PC-3 (cell line): ENCODE results near the gene STAM. TPM values are rescaled to one million over a fixed set of nuclear protein-coding genes. Genes with fewer than 3 reads are reported as not detected.

Experiments
- ATAC-seq: fragments of 200-7000 bp; cut with Tn5 transposase; 2 replicates; pipeline ENCODE4 v1.9.1; 2020; ENCODE audit warnings: mild to moderate bottlenecking, moderate library complexity
- BruUV-seq: library from RNA; stranded (reverse); fragments of 400-500 nt; replicated peaks from 2 replicates; lab custom pipeline; 2021; lab: Mats Ljungman, UMichigan
- CTCF ChIA-PET: fragments of 300-600 bp; sonication (Branson Sonifier 250); formaldehyde crosslinking; loops from one replicate; lab custom pipeline; 2022; ENCODE audit warnings: antibody characterized with exemption; lab: Charles Lee
- POLR2A ChIA-PET: fragments of 300-600 bp; sonication (Branson Sonifier 250); formaldehyde crosslinking; loops from one replicate; lab custom pipeline; 2022; ENCODE audit warnings: antibody characterized with exemption; ENCODE audit not compliant: unreplicated experiment; lab: Charles Lee
- DNase-seq: peaks from one replicate; pipeline ENCODE4 v3.0.0-alpha.2; 2015
- H2AFZ ChIP-seq: fragments of 300-600 bp; sonication (generic); 2 replicates; pipeline ENCODE4 v1.6.0; 2016; ENCODE audit warnings: antibody characterized with exemption, low read length
- H3F3A ChIP-seq: fragments of 300-600 bp; sonication (generic); one replicate; pipeline ENCODE4 v1.6.0; 2017; ENCODE audit warnings: antibody characterized with exemption, low read length, control low read depth, mild to moderate bottlenecking; ENCODE audit not compliant: unreplicated experiment
- H3K27ac ChIP-seq: fragments of 300-600 bp; sonication (generic); 2 replicates; pipeline ENCODE4 v1.5.1; 2016; ENCODE audit warnings: mild to moderate bottlenecking, low read length
- H3K27me3 ChIP-seq: fragments of 300-600 bp; sonication (generic); 2 replicates; pipeline ENCODE4 v1.6.1; 2016; ENCODE audit warnings: low read length, mixed read lengths
- H3K36me3 ChIP-seq: fragments of 300-600 bp; sonication (generic); 2 replicates; pipeline ENCODE4 v1.6.1; 2016; ENCODE audit warnings: low read depth, mixed run types, low read length, mixed read lengths
- H3K4me1 ChIP-seq: fragments of 300-600 bp; sonication (generic); 2 replicates; pipeline ENCODE4 v1.5.1; 2016; ENCODE audit warnings: low read length; ENCODE audit not compliant: insufficient read depth
- H3K4me2 ChIP-seq: fragments of 300-600 bp; sonication (generic); 2 replicates; pipeline ENCODE4 v1.6.0; 2016; ENCODE audit warnings: low read length
- H3K4me3 ChIP-seq: fragments of 300-600 bp; sonication (generic); 2 replicates; pipeline ENCODE4 v1.5.1; 2016; ENCODE audit warnings: mild to moderate bottlenecking, low read length, mixed read lengths
- H3K79me2 ChIP-seq: fragments of 300-600 bp; sonication (generic); 2 replicates; pipeline ENCODE4 v1.6.1; 2017; ENCODE audit warnings: low read length, mixed read lengths
- H3K9ac ChIP-seq: fragments of 300-600 bp; sonication (generic); 2 replicates; pipeline ENCODE4 v1.6.0; 2016; ENCODE audit warnings: mild to moderate bottlenecking, low read length
- H3K9me2 ChIP-seq: fragments of 300-600 bp; sonication (generic); replicated peaks from 2 replicates; pipeline ENCODE4 v1.6.1; 2016; ENCODE audit warnings: mixed run types, low read length, mixed read lengths
- H3K9me3 ChIP-seq: fragments of 300-600 bp; sonication (generic); 2 replicates; pipeline ENCODE4 v1.6.1; 2016; ENCODE audit warnings: low read length, mixed read lengths
- H4K20me1 ChIP-seq: fragments of 300-600 bp; sonication (generic); 2 replicates; pipeline ENCODE4 v1.6.1; 2016; ENCODE audit warnings: low read length, mixed read lengths
- EZH2 ChIP-seq: fragments of 300-600 bp; sonication (generic); IDR thresholded peaks from one replicate; pipeline ENCODE4 v1.6.1; 2017; ENCODE audit warnings: antibody characterized with exemption, mild to moderate bottlenecking, low read length; ENCODE audit not compliant: unreplicated experiment
- EZH2phosphoT487 ChIP-seq: fragments of 300-600 bp; sonication (generic); IDR thresholded peaks from 2 replicates; pipeline ENCODE4 v1.6.1; 2018; ENCODE audit warnings: mild to moderate bottlenecking, antibody characterized with exemption, low read length, borderline replicate concordance
- intact Hi-C: fragments of 100-400 bp; cut with micrococcal nuclease; formaldehyde crosslinking; loops from 2 replicates; pipeline ENCODE4 v1.9.0; 2023
- total RNA-seq: library from RNA; depleted of rRNA; stranded (reverse); fragments of >200 nt; gene quantifications from 2 replicates; pipeline ENCODE4 v1.2.3, GENCODE V29; 2014
- TF ChIP-seq, protein P1 (sequence below): fragments of 300-600 bp; sonication (generic); conservative IDR thresholded peaks from 2 replicates; pipeline ENCODE4 v1.5.1; 2017; ENCODE audit warnings: antibody characterized with exemption, low read depth, mild to moderate bottlenecking, low read length

The STAM gene
- total RNA-seq, 1 experiment from 2014 or later, result 7.8 TPM

DNA sequence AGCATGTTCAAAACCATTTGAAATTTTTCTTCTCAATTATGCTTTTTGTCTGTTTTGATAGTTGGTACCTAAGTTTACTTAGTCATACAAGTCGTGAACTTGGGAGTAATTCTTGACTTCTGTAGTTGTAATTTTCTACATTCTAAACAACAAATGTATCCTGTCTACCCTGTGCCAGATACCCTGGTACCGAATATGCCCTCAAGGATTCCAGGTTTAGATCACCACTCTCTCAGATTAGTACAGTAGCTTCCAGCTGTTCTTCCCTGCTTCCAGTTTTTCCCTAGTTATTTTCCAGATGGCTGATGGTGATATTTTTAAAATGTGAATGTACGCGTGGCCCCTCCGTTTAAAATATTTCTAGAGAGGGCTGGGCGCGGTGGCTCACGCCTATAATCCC, 6.5 kb downstream of the STAM start:
- Histone ChIP-seq H3K36me3 (peaks cover 12% of the 10 kb centered on the region), H3K27ac (no peak overlapping the region), H4K20me1 (0 out of 2 replicates have a peak, but pooled peaks cover 3% of the 10 kb centered on the region), H3F3A (no peaks in the 10 kb centered on the region), H3K27me3 (no peaks in the 10 kb centered on the region), H3K9me2 (no peaks in the 10 kb centered on the region), H3K4me3 (no peak overlapping the region), H3K4me1 (peaks cover 14% of the 10 kb centered on the region; the same call in 1 of the 2 replicates), H3K9ac (no peak overlapping the region), H3K9me3 (no peaks in the 10 kb centered on the region), H2AFZ (no peak overlapping the region), H3K79me2 (peaks cover 98% of the 10 kb centered on the region), H3K4me2 (no peak overlapping the region)
- BruUV-seq, result no TSS peak
- CTCF ChIA-PET, result no interaction called here
- POLR2A ChIA-PET, result no interaction called here
- TF ChIP-seq EZH2 (no peak), EZH2phosphoT487 (no peak)
- TF ChIP-seq, protein P1, sequence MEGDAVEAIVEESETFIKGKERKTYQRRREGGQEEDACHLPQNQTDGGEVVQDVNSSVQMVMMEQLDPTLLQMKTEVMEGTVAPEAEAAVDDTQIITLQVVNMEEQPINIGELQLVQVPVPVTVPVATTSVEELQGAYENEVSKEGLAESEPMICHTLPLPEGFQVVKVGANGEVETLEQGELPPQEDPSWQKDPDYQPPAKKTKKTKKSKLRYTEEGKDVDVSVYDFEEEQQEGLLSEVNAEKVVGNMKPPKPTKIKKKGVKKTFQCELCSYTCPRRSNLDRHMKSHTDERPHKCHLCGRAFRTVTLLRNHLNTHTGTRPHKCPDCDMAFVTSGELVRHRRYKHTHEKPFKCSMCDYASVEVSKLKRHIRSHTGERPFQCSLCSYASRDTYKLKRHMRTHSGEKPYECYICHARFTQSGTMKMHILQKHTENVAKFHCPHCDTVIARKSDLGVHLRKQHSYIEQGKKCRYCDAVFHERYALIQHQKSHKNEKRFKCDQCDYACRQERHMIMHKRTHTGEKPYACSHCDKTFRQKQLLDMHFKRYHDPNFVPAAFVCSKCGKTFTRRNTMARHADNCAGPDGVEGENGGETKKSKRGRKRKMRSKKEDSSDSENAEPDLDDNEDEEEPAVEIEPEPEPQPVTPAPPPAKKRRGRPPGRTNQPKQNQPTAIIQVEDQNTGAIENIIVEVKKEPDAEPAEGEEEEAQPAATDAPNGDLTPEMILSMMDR, result no peak
- ATAC-seq, result no peak
- no peak for DNase-seq
- intact Hi-C loops, result no loop called here

DNA sequence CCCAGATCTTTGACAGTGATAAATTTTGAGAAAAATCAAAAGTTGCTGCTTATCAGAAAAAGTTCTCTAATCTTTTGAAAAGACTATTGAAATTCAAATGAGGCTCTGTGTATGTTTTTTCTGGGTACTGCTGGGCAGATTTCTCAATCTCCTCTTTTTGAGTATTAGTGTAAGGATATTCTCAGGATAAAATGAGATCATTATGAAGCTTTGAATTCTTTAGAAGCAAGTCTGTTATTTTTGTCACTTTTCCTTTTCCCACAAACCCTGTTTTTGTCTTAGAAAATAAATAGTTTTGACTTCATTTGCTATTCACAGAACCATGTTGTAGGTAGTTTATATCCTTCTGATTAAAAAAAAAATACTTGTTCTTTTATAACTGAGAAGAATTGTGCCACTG, 7.9 kb downstream of the STAM start:
- H3K9ac ChIP-seq, result no peak overlapping the region
- H3K4me1 ChIP-seq, result 0 out of 2 replicates have a peak, but pooled peaks cover 5% of the 10 kb centered on the region
- peaks cover 12% of the 10 kb centered on the region for H3K36me3 ChIP-seq
- H2AFZ ChIP-seq, result no peak overlapping the region
- no peaks in the 10 kb centered on the region for H3F3A ChIP-seq
- POLR2A ChIA-PET, result no interaction called here
- H4K20me1 ChIP-seq, result no peaks in the 10 kb centered on the region
- H3K79me2 ChIP-seq, result peaks cover 98% of the 10 kb centered on the region
- DNase-seq (no peak), ATAC-seq (no peak)
- intact Hi-C loops, result no loop called here
- no peak overlapping the region for H3K4me2 ChIP-seq
- H3K27ac ChIP-seq, result no peak overlapping the region
- no peaks in the 10 kb centered on the region for H3K9me3 ChIP-seq
- H3K4me3 ChIP-seq, result no peak overlapping the region
- no TSS peak for BruUV-seq
- H3K27me3 ChIP-seq, result no peaks in the 10 kb centered on the region
- no peaks in the 10 kb centered on the region for H3K9me2 ChIP-seq
- no peak for TF ChIP-seq EZH2
- TF ChIP-seq EZH2phosphoT487, result no peak
- TF ChIP-seq, protein P1, result no peak
- CTCF ChIA-PET, result no interaction called here

DNA sequence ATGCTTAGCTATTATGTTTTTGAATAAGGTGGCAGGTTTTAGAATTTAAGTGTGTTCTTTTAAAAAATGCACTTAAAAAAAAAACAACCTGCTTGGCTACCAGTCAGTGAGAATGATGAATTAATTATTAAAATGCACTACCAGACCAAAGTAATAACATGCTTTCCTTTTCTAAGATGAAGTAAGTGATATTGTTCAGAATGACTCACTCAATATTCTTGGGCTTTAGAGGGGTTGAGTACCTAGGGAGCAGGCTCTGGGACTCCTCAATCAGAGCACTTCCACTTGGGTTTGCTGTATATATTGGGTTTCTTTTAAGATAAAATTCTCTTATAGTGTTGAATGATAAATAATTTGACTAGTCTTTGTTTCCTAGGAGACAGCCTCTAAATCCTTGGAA, 8.6 kb downstream of the STAM start:
- CTCF ChIA-PET, result no interaction called here
- no peaks in the 10 kb centered on the region for H3K9me2 ChIP-seq
- TF ChIP-seq EZH2phosphoT487 (no peak), EZH2 (no peak)
- TF ChIP-seq, protein P1, result no peak
- POLR2A ChIA-PET, result no interaction called here
- H4K20me1 ChIP-seq, result no peaks in the 10 kb centered on the region
- H3F3A ChIP-seq, result no peaks in the 10 kb centered on the region
- BruUV-seq, result no TSS peak
- H3K36me3 ChIP-seq, result peaks cover 12% of the 10 kb centered on the region
- no peaks in the 10 kb centered on the region for H3K27me3 ChIP-seq
- no peak overlapping the region for H3K4me2 ChIP-seq
- H3K27ac ChIP-seq, result no peak overlapping the region
- intact Hi-C loops, result no loop called here
- 0 out of 2 replicates have a peak, but pooled peaks cover 5% of the 10 kb centered on the region for H3K4me1 ChIP-seq
- H2AFZ ChIP-seq, result no peak overlapping the region
- no peak overlapping the region for H3K4me3 ChIP-seq
- H3K9ac ChIP-seq, result no peak overlapping the region
- ATAC-seq, result no peak
- peaks cover 98% of the 10 kb centered on the region for H3K79me2 ChIP-seq
- no peak for DNase-seq
- H3K9me3 ChIP-seq, result no peaks in the 10 kb centered on the region
